ENCODE data around the gene INPP5D. TPM values are rescaled to one million over a fixed set of nuclear protein-coding genes. Genes with fewer than 3 reads are reported as not detected.
A peak's percentile ranks its signal among the peaks of the same experiment; 100 is the strongest.

The INPP5D gene
- total RNA-seq, 3 donors from 2014 or later = 8.2 to 14.4 (median 9.1) TPM

GRCh38 chr2:233026198-233026813 is 33.8 kb upstream of the INPP5D start:
- TF ChIP-seq, protein P1, sequence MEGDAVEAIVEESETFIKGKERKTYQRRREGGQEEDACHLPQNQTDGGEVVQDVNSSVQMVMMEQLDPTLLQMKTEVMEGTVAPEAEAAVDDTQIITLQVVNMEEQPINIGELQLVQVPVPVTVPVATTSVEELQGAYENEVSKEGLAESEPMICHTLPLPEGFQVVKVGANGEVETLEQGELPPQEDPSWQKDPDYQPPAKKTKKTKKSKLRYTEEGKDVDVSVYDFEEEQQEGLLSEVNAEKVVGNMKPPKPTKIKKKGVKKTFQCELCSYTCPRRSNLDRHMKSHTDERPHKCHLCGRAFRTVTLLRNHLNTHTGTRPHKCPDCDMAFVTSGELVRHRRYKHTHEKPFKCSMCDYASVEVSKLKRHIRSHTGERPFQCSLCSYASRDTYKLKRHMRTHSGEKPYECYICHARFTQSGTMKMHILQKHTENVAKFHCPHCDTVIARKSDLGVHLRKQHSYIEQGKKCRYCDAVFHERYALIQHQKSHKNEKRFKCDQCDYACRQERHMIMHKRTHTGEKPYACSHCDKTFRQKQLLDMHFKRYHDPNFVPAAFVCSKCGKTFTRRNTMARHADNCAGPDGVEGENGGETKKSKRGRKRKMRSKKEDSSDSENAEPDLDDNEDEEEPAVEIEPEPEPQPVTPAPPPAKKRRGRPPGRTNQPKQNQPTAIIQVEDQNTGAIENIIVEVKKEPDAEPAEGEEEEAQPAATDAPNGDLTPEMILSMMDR (IDR thresholded peaks at IDR 0.05) = no peak
- Histone ChIP-seq H3K4me3 (no peak overlapping the region), H3K4me1 (ENCODE audit: low read depth) (no peaks in the 10 kb centered on the region), H3K9me3 (no peaks in the 10 kb centered on the region), H3K36me3 (ENCODE audit: low read depth) (no peaks in the 10 kb centered on the region)
- intact Hi-C loops (cut with DNase I, micrococcal nuclease) = no loop called here
- ATAC-seq = no peak
- DNase-seq = no peak

GRCh38 chr2:233029321-233029720 is 30.8 kb upstream of the INPP5D start:
- no peaks in the 10 kb centered on the region for H3K9me3 ChIP-seq
- no peak overlapping the region for H3K4me3 ChIP-seq
- DNase-seq (no peak), ATAC-seq (peak; percentile 61)
- H3K4me1 ChIP-seq (ENCODE audit: low read depth) = no peaks in the 10 kb centered on the region
- TF ChIP-seq, protein P1 (IDR thresholded peaks at IDR 0.05) = no peak
- H3K36me3 ChIP-seq (ENCODE audit: low read depth) = no peaks in the 10 kb centered on the region
- intact Hi-C loops (cut with DNase I, micrococcal nuclease) = no loop called here

DNA sequence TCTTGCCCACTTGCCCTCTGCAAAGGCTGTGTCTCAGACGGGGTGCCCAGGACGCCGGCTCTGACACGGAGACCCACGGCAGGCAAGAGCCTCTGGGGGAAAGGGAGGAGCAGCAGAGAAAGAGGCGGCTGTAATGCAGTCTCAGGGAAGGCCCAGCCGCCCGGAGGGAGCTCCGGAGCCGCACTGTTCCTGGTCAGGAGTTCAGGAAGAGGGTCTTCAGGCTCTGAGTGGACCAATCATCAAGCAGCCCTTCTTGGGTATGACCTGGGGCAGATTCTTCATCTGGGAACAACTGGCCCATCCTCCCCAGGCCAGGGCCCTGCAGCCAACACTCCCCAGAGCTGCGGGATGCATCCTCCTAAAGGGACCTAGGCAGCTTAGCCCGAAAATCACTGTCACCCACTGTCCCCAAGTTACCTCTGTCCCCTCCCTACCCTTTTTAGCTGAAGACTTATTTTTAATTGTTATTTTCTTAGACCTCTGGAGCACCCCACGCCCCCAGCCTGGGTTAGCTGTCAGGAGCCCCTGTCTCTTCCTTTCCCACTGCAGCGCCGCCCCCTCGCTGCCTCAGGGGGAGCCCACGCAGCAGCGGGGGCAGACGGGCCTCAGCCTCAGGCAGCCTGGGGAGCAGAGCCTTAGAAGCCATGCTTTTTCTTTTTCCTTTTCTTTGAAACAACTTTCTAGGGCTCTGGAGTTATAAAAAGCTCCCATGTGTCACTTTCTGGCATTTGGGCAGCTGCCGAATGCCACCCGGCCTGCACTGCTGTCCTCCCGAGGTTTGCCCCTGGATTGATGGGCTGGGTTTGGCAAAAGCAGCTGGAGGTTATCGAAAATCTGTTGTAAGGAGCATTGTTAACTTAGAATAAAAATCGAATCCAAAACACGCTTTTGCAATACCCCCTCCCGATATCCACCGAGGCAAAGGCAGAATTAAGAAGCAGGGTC is 28.3 kb upstream of the INPP5D start:
- no peak overlapping the region for H3K4me3 ChIP-seq
- intact Hi-C loops (cut with DNase I, micrococcal nuclease) = no loop called here

DNA sequence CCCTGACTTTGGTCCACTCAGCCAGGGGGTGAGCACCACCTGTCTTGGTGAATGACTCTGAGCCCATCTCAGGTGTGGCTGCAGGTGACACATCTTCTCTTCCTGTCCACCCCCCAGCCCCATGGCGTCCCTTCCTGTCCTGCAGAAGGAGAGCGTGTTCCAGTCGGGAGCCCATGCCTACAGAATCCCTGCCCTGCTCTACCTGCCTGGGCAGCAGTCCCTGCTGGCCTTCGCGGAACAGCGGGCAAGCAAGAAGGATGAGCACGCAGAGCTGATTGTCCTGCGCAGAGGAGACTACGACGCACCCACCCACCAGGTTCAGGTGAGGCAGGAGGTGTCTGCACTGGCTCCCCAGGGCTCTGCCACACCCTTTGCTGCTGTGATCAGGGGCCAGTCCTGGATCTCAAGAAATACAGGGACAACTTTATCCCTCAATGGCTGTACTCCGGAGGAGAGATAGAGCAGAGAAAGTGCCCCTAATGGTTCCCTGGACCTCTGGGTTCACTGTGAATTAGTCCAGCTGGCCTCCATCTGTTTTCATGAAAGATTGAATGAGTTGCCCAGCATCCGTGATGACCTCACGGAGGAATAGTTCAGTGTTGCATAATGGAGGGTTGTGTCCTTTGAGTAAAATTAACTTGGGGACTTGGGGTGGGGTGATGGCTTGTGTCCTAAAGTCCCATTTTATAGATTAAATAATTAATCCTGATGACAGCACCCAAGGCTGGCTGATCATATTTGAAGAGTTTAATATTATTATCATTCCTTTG is 27.4 kb upstream of the INPP5D start, which contains the start of gene NEU2:
Gene NEU2, plus strand, starts transcription at position 122 of the 770 bp plus-strand sequence. Its CDS starts 0 bp downstream, at position 122.
- no peaks in the 10 kb centered on the region for H3K9me3 ChIP-seq
- TF ChIP-seq, protein P1 (IDR thresholded peaks at IDR 0.05) = no peak
- no peaks in the 10 kb centered on the region for H3K36me3 ChIP-seq (ENCODE audit: low read depth)
- DNase-seq (no peak), ATAC-seq (no peak)
- no peaks in the 10 kb centered on the region for H3K4me1 ChIP-seq (ENCODE audit: low read depth)
- intact Hi-C loops (cut with DNase I, micrococcal nuclease) = no loop called here
- no peak within 1 kb of the TSS for H3K4me3 ChIP-seq

More for the DNA sequence above, 28.3 kb upstream of the INPP5D start:
- DNase-seq = no peak
- Histone ChIP-seq H3K4me1 (ENCODE audit: low read depth) (no peaks in the 10 kb centered on the region), H3K9me3 (no peaks in the 10 kb centered on the region), H3K36me3 (ENCODE audit: low read depth) (no peaks in the 10 kb centered on the region)
- no peak for ATAC-seq
- TF ChIP-seq, protein P1 (IDR thresholded peaks at IDR 0.05) = no peak

GRCh38 chr2:233033672-233034071 is 26.5 kb upstream of the INPP5D start:
- Histone ChIP-seq H3K4me1 (ENCODE audit: low read depth) (no peaks in the 10 kb centered on the region), H3K9me3 (no peaks in the 10 kb centered on the region), H3K36me3 (ENCODE audit: low read depth) (no peaks in the 10 kb centered on the region), H3K4me3 (no peak overlapping the region)
- DNase-seq = no peak
- no peak for ATAC-seq
- intact Hi-C loops (cut with DNase I, micrococcal nuclease) = no loop called here
- TF ChIP-seq, protein P1 (IDR thresholded peaks at IDR 0.05) = no peak
